GM18868 (cell line): ENCODE data around the gene CXCL11.
"Not testable (repeated sequence)": the region's sequence is repeated elsewhere in the genome, so short reads cannot be mapped to it uniquely, and the experiment has no call there.

Experiments used
- ATAC-seq: cut with Tn5 transposase; IDR thresholded peaks from one replicate; pipeline ENCODE4 v1.9.1; 2021; ENCODE audit warnings: mild to moderate bottlenecking, moderate library complexity; ENCODE audit not compliant: unreplicated experiment

Gene CXCL11

GRCh38 chr4:76002176-76002575 lies 33.7 kb downstream of the CXCL11 start:
- ATAC-seq = no peak

GRCh38 chr4:76001700-76002099 lies 34.2 kb downstream of the CXCL11 start:
- ATAC-seq = no peak

- ATAC-seq = no peak
These were observed 35.6 kb downstream of the CXCL11 start for GRCh38 chr4:76000279-76000678.

GRCh38 chr4:75998525-75999147 lies 37.2 kb downstream of the CXCL11 start:
- ATAC-seq = not testable (repeated sequence)

- ATAC-seq = no peak
These were observed 37.9 kb downstream of the CXCL11 start for GRCh38 chr4:75997946-75998345.

GRCh38 chr4:75997081-75997480 lies 38.8 kb downstream of the CXCL11 start:
- no peak for ATAC-seq

- ATAC-seq = no peak
These were observed 40.1 kb downstream of the CXCL11 start for GRCh38 chr4:75995727-75996126.

- ATAC-seq = no peak
These were observed 43.4 kb downstream of the CXCL11 start for GRCh38 chr4:75992462-75992861.

GRCh38 chr4:75989846-75990528 lies 45.9 kb downstream of the CXCL11 start:
- no peak for ATAC-seq

- no peak for ATAC-seq
These were observed 50.8 kb downstream of the CXCL11 start for GRCh38 chr4:75985116-75985515.
